ENCODE measurements around the gene FBP2. TPM values are rescaled to one million over a fixed set of nuclear protein-coding genes. Genes with fewer than 3 reads are reported as not detected.

The FBP2 gene
- total and polyA plus RNA-seq, 2 of the 8 experiments (the other 6 are each of a cell fraction or from before 2014, with no cell fraction given) = not detected

DNA sequence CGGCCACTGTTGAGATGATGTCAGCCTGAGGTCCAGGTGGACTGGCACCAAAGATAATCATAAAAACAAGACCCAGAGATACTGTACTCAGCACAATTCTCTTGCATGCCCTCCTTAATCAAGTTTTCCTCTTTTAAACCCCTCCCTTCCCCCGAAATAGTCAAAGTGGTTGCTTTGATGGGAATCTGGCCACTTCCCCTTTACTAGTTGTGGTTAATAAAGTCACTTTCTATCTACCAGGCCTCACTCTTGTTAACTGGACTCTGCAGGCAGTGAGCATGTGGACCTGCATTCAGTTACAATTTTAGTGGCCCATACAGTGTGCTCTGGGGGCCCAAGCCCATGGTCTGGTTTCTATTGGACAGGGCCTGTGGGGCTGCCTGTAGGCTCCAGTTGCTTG is 17.5 kb downstream of the FBP2 start (continued):
- TF ChIP-seq POLR2A (IDR thresholded peaks at IDR 0.05; ENCODE audit: control extremely low read depth in 1 of 2, low read depth in 2 of 2, low read length in 2 of 2) (no peak), HDAC6 (IDR thresholded peaks at IDR 0.05; ENCODE audit: low read depth, low read length) (no peak), JUND (IDR thresholded peaks at IDR 0.05; ENCODE audit: low read length) (no peak), SIX5 (IDR thresholded peaks at IDR 0.05; ENCODE audit: low read depth, low read length) (no peak)
- TF ChIP-seq, protein P1, sequence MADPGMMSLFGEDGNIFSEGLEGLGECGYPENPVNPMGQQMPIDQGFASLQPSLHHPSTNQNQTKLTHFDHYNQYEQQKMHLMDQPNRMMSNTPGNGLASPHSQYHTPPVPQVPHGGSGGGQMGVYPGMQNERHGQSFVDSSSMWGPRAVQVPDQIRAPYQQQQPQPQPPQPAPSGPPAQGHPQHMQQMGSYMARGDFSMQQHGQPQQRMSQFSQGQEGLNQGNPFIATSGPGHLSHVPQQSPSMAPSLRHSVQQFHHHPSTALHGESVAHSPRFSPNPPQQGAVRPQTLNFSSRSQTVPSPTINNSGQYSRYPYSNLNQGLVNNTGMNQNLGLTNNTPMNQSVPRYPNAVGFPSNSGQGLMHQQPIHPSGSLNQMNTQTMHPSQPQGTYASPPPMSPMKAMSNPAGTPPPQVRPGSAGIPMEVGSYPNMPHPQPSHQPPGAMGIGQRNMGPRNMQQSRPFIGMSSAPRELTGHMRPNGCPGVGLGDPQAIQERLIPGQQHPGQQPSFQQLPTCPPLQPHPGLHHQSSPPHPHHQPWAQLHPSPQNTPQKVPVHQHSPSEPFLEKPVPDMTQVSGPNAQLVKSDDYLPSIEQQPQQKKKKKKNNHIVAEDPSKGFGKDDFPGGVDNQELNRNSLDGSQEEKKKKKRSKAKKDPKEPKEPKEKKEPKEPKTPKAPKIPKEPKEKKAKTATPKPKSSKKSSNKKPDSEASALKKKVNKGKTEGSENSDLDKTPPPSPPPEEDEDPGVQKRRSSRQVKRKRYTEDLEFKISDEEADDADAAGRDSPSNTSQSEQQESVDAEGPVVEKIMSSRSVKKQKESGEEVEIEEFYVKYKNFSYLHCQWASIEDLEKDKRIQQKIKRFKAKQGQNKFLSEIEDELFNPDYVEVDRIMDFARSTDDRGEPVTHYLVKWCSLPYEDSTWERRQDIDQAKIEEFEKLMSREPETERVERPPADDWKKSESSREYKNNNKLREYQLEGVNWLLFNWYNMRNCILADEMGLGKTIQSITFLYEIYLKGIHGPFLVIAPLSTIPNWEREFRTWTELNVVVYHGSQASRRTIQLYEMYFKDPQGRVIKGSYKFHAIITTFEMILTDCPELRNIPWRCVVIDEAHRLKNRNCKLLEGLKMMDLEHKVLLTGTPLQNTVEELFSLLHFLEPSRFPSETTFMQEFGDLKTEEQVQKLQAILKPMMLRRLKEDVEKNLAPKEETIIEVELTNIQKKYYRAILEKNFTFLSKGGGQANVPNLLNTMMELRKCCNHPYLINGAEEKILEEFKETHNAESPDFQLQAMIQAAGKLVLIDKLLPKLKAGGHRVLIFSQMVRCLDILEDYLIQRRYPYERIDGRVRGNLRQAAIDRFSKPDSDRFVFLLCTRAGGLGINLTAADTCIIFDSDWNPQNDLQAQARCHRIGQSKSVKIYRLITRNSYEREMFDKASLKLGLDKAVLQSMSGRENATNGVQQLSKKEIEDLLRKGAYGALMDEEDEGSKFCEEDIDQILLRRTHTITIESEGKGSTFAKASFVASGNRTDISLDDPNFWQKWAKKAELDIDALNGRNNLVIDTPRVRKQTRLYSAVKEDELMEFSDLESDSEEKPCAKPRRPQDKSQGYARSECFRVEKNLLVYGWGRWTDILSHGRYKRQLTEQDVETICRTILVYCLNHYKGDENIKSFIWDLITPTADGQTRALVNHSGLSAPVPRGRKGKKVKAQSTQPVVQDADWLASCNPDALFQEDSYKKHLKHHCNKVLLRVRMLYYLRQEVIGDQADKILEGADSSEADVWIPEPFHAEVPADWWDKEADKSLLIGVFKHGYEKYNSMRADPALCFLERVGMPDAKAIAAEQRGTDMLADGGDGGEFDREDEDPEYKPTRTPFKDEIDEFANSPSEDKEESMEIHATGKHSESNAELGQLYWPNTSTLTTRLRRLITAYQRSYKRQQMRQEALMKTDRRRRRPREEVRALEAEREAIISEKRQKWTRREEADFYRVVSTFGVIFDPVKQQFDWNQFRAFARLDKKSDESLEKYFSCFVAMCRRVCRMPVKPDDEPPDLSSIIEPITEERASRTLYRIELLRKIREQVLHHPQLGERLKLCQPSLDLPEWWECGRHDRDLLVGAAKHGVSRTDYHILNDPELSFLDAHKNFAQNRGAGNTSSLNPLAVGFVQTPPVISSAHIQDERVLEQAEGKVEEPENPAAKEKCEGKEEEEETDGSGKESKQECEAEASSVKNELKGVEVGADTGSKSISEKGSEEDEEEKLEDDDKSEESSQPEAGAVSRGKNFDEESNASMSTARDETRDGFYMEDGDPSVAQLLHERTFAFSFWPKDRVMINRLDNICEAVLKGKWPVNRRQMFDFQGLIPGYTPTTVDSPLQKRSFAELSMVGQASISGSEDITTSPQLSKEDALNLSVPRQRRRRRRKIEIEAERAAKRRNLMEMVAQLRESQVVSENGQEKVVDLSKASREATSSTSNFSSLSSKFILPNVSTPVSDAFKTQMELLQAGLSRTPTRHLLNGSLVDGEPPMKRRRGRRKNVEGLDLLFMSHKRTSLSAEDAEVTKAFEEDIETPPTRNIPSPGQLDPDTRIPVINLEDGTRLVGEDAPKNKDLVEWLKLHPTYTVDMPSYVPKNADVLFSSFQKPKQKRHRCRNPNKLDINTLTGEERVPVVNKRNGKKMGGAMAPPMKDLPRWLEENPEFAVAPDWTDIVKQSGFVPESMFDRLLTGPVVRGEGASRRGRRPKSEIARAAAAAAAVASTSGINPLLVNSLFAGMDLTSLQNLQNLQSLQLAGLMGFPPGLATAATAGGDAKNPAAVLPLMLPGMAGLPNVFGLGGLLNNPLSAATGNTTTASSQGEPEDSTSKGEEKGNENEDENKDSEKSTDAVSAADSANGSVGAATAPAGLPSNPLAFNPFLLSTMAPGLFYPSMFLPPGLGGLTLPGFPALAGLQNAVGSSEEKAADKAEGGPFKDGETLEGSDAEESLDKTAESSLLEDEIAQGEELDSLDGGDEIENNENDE (IDR thresholded peaks at IDR 0.05; ENCODE audit: insufficient replicate concordance, low read length) = no peak

Data from H1 (cell line).